ENCODE results near the gene CDH8.

CDH8 gene

GRCh38 chr16:61611847-61612491 is 424.3 kb downstream of the CDH8 start:
- no peak overlapping the region for H3K27ac ChIP-seq (replicated peaks)
- no peak overlapping the region for H3K4me3 ChIP-seq (replicated peaks; ENCODE audit: insufficient read depth, low read length)
- TF ChIP-seq GABPA (IDR thresholded peaks at IDR 0.05; ENCODE audit: low read depth) (no peak), SPI1 (IDR thresholded peaks at IDR 0.05; ENCODE audit: borderline replicate concordance, low read depth) (no peak), POLR2AphosphoS5 (IDR thresholded peaks at IDR 0.05; ENCODE audit: low read depth) (no peak)
- TF ChIP-seq, protein P1, sequence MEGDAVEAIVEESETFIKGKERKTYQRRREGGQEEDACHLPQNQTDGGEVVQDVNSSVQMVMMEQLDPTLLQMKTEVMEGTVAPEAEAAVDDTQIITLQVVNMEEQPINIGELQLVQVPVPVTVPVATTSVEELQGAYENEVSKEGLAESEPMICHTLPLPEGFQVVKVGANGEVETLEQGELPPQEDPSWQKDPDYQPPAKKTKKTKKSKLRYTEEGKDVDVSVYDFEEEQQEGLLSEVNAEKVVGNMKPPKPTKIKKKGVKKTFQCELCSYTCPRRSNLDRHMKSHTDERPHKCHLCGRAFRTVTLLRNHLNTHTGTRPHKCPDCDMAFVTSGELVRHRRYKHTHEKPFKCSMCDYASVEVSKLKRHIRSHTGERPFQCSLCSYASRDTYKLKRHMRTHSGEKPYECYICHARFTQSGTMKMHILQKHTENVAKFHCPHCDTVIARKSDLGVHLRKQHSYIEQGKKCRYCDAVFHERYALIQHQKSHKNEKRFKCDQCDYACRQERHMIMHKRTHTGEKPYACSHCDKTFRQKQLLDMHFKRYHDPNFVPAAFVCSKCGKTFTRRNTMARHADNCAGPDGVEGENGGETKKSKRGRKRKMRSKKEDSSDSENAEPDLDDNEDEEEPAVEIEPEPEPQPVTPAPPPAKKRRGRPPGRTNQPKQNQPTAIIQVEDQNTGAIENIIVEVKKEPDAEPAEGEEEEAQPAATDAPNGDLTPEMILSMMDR (IDR thresholded peaks at IDR 0.05; ENCODE audit: insufficient read depth, low read length): no peak
- TF ChIP-seq, protein P2, sequence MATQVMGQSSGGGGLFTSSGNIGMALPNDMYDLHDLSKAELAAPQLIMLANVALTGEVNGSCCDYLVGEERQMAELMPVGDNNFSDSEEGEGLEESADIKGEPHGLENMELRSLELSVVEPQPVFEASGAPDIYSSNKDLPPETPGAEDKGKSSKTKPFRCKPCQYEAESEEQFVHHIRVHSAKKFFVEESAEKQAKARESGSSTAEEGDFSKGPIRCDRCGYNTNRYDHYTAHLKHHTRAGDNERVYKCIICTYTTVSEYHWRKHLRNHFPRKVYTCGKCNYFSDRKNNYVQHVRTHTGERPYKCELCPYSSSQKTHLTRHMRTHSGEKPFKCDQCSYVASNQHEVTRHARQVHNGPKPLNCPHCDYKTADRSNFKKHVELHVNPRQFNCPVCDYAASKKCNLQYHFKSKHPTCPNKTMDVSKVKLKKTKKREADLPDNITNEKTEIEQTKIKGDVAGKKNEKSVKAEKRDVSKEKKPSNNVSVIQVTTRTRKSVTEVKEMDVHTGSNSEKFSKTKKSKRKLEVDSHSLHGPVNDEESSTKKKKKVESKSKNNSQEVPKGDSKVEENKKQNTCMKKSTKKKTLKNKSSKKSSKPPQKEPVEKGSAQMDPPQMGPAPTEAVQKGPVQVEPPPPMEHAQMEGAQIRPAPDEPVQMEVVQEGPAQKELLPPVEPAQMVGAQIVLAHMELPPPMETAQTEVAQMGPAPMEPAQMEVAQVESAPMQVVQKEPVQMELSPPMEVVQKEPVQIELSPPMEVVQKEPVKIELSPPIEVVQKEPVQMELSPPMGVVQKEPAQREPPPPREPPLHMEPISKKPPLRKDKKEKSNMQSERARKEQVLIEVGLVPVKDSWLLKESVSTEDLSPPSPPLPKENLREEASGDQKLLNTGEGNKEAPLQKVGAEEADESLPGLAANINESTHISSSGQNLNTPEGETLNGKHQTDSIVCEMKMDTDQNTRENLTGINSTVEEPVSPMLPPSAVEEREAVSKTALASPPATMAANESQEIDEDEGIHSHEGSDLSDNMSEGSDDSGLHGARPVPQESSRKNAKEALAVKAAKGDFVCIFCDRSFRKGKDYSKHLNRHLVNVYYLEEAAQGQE (IDR thresholded peaks at IDR 0.05; ENCODE audit: insufficient replicate concordance, low read depth): no peak
- DNase-seq (ENCODE audit: low read depth in 1 of 2, low spot score in 1 of 2): no peak
- H3K27me3 ChIP-seq (ENCODE audit: insufficient read depth, poor library complexity, severe bottlenecking): no peaks in the 10 kb centered on the region

GRCh38 chr16:61606581-61606980 is 429.7 kb downstream of the CDH8 start:
- no peak for TF ChIP-seq GABPA (IDR thresholded peaks at IDR 0.05; ENCODE audit: low read depth)
- TF ChIP-seq POLR2AphosphoS5 (IDR thresholded peaks at IDR 0.05; ENCODE audit: low read depth): no peak
- TF ChIP-seq, protein P2 (IDR thresholded peaks at IDR 0.05; ENCODE audit: insufficient replicate concordance, low read depth): no peak
- TF ChIP-seq SPI1 (IDR thresholded peaks at IDR 0.05; ENCODE audit: borderline replicate concordance, low read depth): no peak
- TF ChIP-seq, protein P1 (IDR thresholded peaks at IDR 0.05; ENCODE audit: insufficient read depth, low read length): no peak
- DNase-seq (ENCODE audit: low read depth in 1 of 2, low spot score in 1 of 2): no peak
- H3K27ac ChIP-seq (replicated peaks): no peak overlapping the region
- no peaks in the 10 kb centered on the region for H3K27me3 ChIP-seq (ENCODE audit: insufficient read depth, poor library complexity, severe bottlenecking)
- no peak overlapping the region for H3K4me3 ChIP-seq (replicated peaks; ENCODE audit: insufficient read depth, low read length)

Data from HL-60 (cell line).